HG03565 (cell line): ENCODE data around the gene ME1.
"Not testable (repeated sequence)": the region's sequence is repeated elsewhere in the genome, so short reads cannot be mapped to it uniquely, and the experiment has no call there.

Source experiments
- ATAC-seq: cut with Tn5 transposase; IDR thresholded peaks from one replicate; pipeline ENCODE4 v1.9.1; 2021; ENCODE audit warnings: mild to moderate bottlenecking, moderate library complexity; ENCODE audit not compliant: unreplicated experiment

The ME1 gene

GRCh38 chr6:83430611-83431544 is at the start of gene ME1:
ME1 (minus strand) TSS chr6:83431051; CDS start chr6:83430954, 97 bp downstream.
- peak; percentile 65 for ATAC-seq

GRCh38 chr6:83480470-83480869 is 49.6 kb upstream of the ME1 start:
- no peak for ATAC-seq

DNA sequence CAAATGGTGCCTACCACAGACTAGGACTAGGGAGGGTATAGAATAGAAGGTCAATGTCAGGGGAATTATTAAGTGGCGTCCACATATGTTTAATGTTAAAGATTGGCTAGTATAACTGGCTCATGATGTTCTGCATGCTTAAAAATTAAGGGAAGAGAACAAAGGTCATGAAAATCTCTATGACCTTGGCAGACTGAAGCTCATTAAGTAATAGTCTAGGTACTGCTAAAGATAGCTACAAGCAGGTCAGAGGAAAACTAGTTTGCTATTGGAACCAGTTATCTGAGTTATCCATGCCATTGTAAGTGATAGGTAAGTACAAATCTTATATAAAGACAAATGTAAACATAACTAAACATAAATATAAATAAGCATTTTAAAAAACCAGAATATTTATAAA is 48.5 kb upstream of the ME1 start:
- no peak for ATAC-seq

- no peak for ATAC-seq
Measured at GRCh38 chr6:83476971-83477370, 46.1 kb upstream of the ME1 start.

DNA sequence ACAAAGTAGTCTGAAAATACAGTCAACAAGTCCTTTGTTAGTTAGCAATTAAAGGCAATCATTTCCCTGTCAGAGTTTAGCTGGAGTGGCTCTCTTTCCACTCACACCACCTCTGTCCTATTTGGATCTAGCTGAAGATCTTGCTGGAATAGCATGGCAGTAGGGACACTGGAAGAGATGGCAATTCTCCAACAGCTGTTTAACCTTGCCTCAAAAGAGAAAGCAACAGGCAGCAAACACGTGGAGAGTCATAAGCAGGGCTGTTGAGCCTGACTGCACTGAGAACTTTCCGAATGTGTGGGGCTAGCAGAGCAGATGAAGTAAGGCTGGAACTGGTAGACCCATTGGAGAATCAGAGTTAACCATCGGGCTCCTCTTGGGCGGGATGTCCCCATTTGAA is 43.5 kb upstream of the ME1 start:
- no peak for ATAC-seq

GRCh38 chr6:83472767-83473166 is 41.9 kb upstream of the ME1 start:
- ATAC-seq, result no peak

DNA sequence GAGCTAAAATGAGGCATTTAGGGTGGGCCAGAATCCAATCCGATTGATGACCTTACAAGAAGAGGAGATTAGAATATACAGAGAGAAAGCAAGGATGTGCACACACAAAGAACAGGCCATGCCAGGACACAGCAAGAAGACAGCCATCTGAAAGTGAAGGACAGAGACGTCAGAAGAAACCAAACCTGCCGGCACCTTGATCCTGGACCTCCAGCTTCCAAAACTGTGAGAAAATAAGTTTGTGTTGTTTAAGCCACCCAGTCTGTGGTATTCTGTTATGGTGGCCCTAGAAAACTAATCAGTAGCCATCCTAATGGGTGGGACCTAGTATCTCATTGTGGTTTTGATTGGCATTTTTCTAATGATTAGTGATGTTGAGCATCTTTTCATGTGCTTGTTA is 39.7 kb upstream of the ME1 start:
- ATAC-seq, result no peak

GRCh38 chr6:83470001-83470400 is 39.1 kb upstream of the ME1 start:
- ATAC-seq, result no peak

- ATAC-seq, result no peak
Measured at GRCh38 chr6:83467620-83468036, 36.8 kb upstream of the ME1 start.

- no peak for ATAC-seq
Measured at GRCh38 chr6:83466328-83466727, 35.5 kb upstream of the ME1 start.

- ATAC-seq, result no peak
Measured at GRCh38 chr6:83464381-83465140, 33.7 kb upstream of the ME1 start.

GRCh38 chr6:83463886-83464285 is 33.0 kb upstream of the ME1 start:
- no peak for ATAC-seq

DNA sequence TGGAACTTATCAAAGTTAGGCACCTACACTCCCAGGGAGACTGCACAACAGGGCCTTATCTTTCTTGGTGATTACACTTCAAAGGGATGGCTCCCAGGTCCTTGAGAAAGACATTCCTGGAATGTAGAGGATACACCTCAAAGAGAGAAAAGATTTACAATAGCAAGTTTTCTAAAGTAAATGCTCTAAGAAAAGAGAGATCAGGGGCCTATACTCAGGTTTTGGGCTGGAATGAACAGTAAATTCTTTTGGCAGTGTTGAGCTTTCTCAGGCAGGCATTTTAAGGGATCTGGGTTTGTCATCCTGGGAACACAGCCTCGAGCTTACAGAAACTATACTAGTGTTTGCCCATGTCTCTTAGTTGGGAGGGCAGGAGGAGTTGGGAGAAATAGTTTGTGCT is 31.7 kb upstream of the ME1 start:
- ATAC-seq, result no peak

GRCh38 chr6:83461438-83461837 is 30.6 kb upstream of the ME1 start:
- ATAC-seq, result no peak

DNA sequence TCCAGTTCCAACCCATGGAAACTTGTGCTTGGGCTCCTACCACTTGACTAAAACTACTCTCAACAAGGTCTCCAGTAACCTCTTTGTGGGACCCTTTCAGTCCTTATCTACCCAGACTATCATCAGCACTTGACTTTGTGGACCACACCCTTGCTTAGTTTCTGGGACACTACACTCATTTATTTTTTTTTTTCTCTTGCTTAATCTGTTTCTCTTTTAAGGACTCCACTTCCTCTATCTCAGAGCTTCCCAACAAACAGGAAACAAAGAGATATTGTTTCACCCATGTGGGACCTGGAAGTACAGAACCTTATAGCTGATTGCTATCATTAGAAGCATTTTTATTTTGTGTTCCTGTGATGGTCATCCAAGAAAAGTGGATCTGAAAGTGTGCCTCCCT is 28.8 kb upstream of the ME1 start:
- ATAC-seq, result no peak

DNA sequence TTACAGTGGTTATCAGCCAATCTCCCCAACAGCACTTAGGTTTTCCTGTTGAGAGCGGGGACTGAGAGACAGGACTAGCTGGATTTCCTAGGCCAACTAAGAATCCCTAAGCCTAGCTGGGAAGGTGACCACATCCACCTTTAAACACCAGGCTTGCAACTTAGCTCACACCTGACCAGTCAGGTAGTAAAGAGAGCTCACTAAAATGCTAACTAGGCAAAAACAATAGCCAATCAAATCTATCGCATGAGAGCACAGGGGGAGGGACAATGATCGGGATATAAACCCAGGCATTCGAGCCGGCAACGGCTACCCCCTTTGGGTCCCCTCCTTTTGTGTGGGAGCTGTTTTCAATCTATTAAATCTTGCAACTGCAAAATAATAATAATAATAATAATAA is 19.2 kb upstream of the ME1 start:
- not testable (repeated sequence) for ATAC-seq

DNA sequence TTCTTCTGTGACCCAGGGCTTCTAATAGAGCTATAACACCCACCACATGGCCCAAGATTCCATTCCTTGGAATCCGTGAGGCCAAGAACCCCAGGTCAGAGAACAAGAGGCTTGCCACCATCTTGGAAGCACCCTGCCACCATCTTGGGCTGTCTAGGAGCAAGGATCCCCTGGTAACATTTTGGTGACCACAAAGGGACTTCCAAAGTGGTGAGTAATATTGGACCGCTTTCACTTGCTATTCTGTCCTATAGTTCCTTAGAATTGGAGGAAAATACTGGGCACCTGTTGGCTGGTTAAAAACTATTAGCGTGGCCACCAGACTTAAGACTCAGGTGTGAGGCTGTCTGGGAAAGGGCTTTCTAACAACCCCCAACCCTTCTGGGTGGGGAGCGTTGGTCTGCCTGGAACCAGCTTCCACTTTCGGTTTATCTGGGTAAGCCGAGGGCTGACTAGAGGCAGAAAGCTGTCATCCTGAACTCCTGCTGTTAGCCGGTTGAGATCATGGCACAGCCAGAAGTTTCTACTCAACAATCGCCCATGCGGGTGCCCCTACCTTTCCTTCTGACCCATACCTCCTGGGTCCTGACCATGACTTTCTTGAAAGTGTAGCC is 13.3 kb upstream of the ME1 start:
- ATAC-seq, result not testable (repeated sequence)

GRCh38 chr6:83443516-83443915 is 12.7 kb upstream of the ME1 start:
- no peak for ATAC-seq

- no peak for ATAC-seq
Measured at GRCh38 chr6:83442752-83443151, 11.9 kb upstream of the ME1 start.

DNA sequence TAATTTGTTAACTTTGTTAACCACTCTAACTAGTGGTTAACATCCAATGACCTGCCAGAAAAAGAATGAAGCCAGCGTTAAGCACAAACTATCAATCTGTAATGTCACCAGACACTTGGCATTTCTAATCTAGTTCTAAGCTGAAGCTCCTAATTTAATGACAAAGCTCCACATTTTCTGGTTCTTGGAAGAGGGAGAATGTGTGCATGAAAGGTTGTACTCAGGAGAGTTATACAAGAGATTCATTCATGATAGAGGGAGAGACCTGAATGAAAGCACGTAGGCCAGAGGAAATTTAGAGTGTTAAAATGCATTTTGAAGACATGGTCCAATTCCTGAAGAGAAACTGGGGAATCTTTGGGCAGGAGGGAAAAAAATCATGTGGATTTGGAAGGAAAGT is 8.3 kb upstream of the ME1 start:
- no peak for ATAC-seq

DNA sequence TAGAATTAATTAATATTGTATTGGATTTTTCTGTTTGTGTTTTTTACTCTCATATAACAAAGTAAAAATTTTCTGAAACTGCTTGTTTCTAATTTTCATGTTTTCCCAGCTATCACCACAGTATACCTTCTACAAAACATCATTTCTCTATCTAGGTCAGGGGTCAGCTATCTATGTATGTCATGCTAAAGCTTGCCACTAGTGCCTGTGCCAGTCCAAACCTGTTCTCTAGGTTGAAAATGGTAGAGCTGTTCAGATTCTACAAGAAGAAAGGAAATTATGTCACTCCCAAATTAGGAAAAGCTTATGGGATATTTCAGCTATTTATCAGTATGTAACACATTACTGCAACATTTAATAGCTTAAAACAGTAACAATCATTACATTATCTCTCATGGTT is 5.8 kb upstream of the ME1 start:
- no peak for ATAC-seq

DNA sequence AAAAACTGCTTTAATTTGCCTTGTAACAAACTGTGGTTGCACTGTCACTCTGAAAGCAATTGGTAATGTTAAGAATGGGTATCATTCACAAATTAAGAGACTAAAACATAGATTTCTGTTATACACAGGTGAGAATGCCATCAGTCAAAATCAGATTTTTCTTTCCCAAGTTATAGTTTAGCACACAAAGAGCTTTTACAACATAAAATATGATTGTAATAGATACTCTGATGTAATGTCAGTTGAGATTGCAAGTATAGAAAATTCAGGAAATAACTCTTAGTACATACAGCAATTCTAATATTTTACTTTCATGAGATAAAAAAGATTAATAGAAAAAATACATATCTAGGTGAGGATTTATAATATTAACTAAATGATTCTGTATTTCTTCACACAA is 2.3 kb upstream of the ME1 start:
- no peak for ATAC-seq
